Measurements from ENCODE around the gene PHYHD1. TPM values are rescaled to one million over a fixed set of nuclear protein-coding genes. Genes with fewer than 3 reads are reported as not detected.
A peak's percentile ranks its signal among the peaks of the same experiment; 100 is the strongest.

Gene PHYHD1
- 2.2 and 3.3 TPM in 2 replicates for total RNA-seq (2012; rRNA removed)
- 8.4 and 10.0 TPM in 2 replicates for polyA plus RNA-seq (2012; rRNA removed)
- 4.2 and 8.4 TPM in 2 replicates for polyA plus RNA-seq (2012; cell fraction: cytosol; rRNA removed)
- polyA plus RNA-seq (2012; cell fraction: nucleus; rRNA removed; ENCODE audit: low replicate concordance), result 18.1 and 18.9 TPM in 2 replicates
- percentile 24 among the genes with signal in this experiment for Bru-seq, nascent RNA
- percentile 38 among the genes with signal in this experiment for BruChase-seq, experiment 1, labeled RNA remaining after a 6-hour chase
- BruChase-seq, experiment 2, labeled RNA remaining after a 2-hour chase, result percentile 27 among the genes with signal in this experiment
- long read RNA-seq, partial matches to known transcripts, result 1 of 1 reads
- long read RNA-seq, other reads (novel, unspliced or antisense), result 0 of 1 reads

- H3K27ac ChIP-seq (ENCODE audit: insufficient read depth, low read length), result peak within 1 kb of the TSS; percentile 75
Observed at GRCh38 chr9:128920381-128921058, at the start of gene PHYHD1. PHYHD1 (plus strand) TSS chr9:128920982; CDS start chr9:128922324, 1,342 bp downstream.

More at GRCh38 chr9:128920381-128921058, at the start of gene PHYHD1:
- Histone ChIP-seq H3K27me3 (ENCODE audit: control insufficient read depth, insufficient read depth, low read length) (no peaks in the 10 kb centered on the region), H4K8ac (ENCODE audit: low read depth in 2 of 2, low read length in 2 of 2) (peak within 1 kb of the TSS; percentile 43 to 91), H3K79me1 (ENCODE audit: low read depth in 1 of 2, low read length in 2 of 2) (peaks cover 12 to 58% of the 10 kb centered on the region in 2 experiments; a peak in 3 of 4 replicates), H3K4me1 (ENCODE audit: control insufficient read depth, insufficient read depth, low read length) (peaks cover 17% of the 10 kb centered on the region), H2BK15ac (ENCODE audit: low read depth, low read length) (peak within 1 kb of the TSS; percentile 74; the same call in 2 of the 3 replicates), H3K36me3 (ENCODE audit: control insufficient read depth, insufficient read depth, low read length) (peaks cover 19% of the 10 kb centered on the region), H3K4me3 (ENCODE audit: insufficient read depth, low read depth, low read length) (no peak within 1 kb of the TSS), H2AK5ac (ENCODE audit: low read depth, low read length) (peak within 1 kb of the TSS; percentile 85), H3K18ac (ENCODE audit: low read depth, low read length) (peak within 1 kb of the TSS; percentile 1; the same call in 1 of the 2 replicates), H4K5ac (ENCODE audit: low read depth, low read length) (peak within 1 kb of the TSS; percentile 62), H2AFZ (replicated peaks; ENCODE audit: low read length, poor library complexity) (peak within 1 kb of the TSS; percentile 88), H3K9ac (ENCODE audit: low read depth, low read length) (peak within 1 kb of the TSS; percentile 43), H3K9me1 (ENCODE audit: insufficient read depth, low read length) (peaks cover 22% of the 10 kb centered on the region), H4K91ac (ENCODE audit: insufficient read depth, low read depth, low read length) (peak within 1 kb of the TSS; percentile 36), H3K9me3 (ENCODE audit: control insufficient read depth, insufficient read depth, low read length) (no peaks in the 10 kb centered on the region), H3K4me2 (ENCODE audit: low read depth, low read length) (no peak within 1 kb of the TSS; the same call in 1 of the 2 replicates), H3K23ac (ENCODE audit: low read depth, low read length) (peak within 1 kb of the TSS; percentile 13), H2BK5ac (ENCODE audit: low read depth, low read length, poor library complexity, severe bottlenecking) (peak within 1 kb of the TSS; percentile 61), H2BK20ac (ENCODE audit: low read depth, low read length) (peak within 1 kb of the TSS; percentile 85), H3K4ac (ENCODE audit: low read depth, low read length) (peak within 1 kb of the TSS; percentile 77), H2BK120ac (ENCODE audit: low read depth, low read length) (peak within 1 kb of the TSS; percentile 79), H3K14ac (replicated peaks; ENCODE audit: low read depth, low read length) (peak within 1 kb of the TSS; percentile 55), H2AK9ac (replicated peaks; ENCODE audit: low read depth, low read length, poor library complexity) (peak within 1 kb of the TSS; percentile 92), H4K20me1 (ENCODE audit: insufficient read depth, low read length) (no peaks in the 10 kb centered on the region), H3K56ac (ENCODE audit: extremely low read depth, insufficient read depth, low read length) (no peak within 1 kb of the TSS; the same call in 1 of the 2 replicates)
- dilution Hi-C loops (cut with HindIII; ENCODE audit: low sequenced_read_pairs, unreplicated experiment) (no loop called here), intact Hi-C loops (cut with micrococcal nuclease) (no loop called here), in situ Hi-C loops (cut with MboI; ENCODE audit: low sequenced_read_pairs) (no loop called here)
- TF ChIP-seq ELK1 (IDR thresholded peaks at IDR 0.05; ENCODE audit: borderline replicate concordance, low read depth, low read length) (no peak), RCOR1 (IDR thresholded peaks at IDR 0.05; ENCODE audit: insufficient replicate concordance, low read length) (peak; percentile 57)
- peak; percentile 25; the same call in 1 of the 2 replicates for ATAC-seq (ENCODE audit: low read depth)
- CTCF ChIA-PET, result interaction anchor here (0.6 to 0.9 kb wide), 2 partner anchors 8 kb away, joined by 5 to 6 read pairs; no protein-coding TSS in a partner anchor
- POLR2A ChIA-PET (ENCODE audit: unreplicated experiment), result no interaction called here
- BruUV-seq (replicated peaks), result no TSS peak
- peak; percentile 61 for DNase-seq
- 48% methylated on average over 6 of the region's 13 CpGs; no CpG with 5 or more reads in 1 of the 2 experiments for WGBS, 2 experiments (ENCODE audit: extremely low coverage in 2 of 2, insufficient read length in 1 of 2)
